Dermis microvascular lymphatic vessel endothelial cell (primary cell): ENCODE data around the gene SNPH. TPM values are rescaled to one million over a fixed set of nuclear protein-coding genes. Genes with fewer than 3 reads are reported as not detected.

ENCODE experiments used
- DNase-seq, 2 donors: peaks; one replicate each; pipeline versions ENCODE4 v3.0.0 to v3.0.0-alpha.2; 2010; ENCODE audit warnings: low read depth in 2 of 2
- total RNA-seq: library from RNA; depleted of rRNA; stranded (reverse); fragments of >200 nt; gene quantifications from 2 replicates; pipeline ENCODE4 v1.2.1, GENCODE V29; 2014

The SNPH gene
- total RNA-seq, 1 donor from 2014 or later = 1.8 TPM

DNA sequence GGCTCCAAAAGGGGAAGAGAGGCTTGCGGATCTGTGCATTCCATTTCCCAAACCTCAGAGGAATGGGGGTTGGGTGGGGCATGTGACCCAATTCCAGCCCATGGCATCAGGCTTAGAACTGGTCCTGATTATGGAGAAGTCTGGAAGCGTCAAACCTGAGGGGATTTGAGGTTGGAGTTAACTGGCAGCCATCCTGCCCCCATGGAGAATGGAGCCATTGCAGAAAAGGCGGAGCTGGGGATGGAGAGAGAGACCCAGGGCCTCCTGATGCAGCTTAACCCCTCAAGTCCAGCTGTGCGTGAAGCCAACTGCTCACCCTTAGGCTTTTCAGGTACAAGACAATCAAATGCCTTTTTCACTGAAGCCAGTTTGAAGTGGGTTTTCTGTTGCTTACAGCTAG is 72.7 kb downstream of the SNPH start:
- DNase-seq = no peak

GRCh38 chr20:1341561-1342265 is 75.6 kb downstream of the SNPH start:
- DNase-seq = peak in 1 of 2 donors; percentile 49

- DNase-seq = peak in 1 of 2 donors; percentile 26
Observed at GRCh38 chr20:1343446-1344124, 77.5 kb downstream of the SNPH start.

DNA sequence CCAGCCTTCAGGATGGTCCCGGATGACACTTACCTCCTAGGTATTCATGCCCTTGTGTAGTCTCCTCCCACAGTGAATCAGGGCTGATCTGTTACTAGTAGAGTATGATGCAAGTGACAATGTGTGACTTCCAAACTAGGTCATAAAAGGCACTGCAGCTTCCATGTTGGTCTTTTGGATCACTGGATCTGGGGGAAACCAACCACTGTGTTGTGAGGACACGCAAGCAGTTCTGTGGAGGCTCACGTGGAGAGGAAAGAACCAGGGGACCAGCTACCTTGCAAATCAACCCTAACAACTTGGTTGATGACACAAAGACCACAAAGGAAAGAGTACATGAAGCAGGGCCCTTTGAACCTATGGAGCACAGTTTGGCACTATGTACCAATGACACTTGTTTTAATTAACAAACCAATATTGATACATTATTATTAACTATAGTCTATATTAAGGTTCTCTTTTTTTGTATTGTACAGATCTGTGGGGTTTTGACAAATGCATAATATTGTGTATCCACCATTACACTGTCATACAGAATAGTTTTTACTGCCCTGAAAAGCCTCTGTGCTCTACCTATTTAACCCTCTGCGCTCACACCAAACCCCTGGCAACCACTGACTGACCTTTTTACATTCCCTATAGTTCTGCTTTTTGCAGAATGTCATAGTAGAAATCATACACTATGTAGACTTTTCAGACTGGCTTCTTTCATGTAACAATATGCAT is 79.1 kb downstream of the SNPH start:
- DNase-seq = no peak

GRCh38 chr20:1345756-1346093 is 79.6 kb downstream of the SNPH start:
- no peak for DNase-seq

DNA sequence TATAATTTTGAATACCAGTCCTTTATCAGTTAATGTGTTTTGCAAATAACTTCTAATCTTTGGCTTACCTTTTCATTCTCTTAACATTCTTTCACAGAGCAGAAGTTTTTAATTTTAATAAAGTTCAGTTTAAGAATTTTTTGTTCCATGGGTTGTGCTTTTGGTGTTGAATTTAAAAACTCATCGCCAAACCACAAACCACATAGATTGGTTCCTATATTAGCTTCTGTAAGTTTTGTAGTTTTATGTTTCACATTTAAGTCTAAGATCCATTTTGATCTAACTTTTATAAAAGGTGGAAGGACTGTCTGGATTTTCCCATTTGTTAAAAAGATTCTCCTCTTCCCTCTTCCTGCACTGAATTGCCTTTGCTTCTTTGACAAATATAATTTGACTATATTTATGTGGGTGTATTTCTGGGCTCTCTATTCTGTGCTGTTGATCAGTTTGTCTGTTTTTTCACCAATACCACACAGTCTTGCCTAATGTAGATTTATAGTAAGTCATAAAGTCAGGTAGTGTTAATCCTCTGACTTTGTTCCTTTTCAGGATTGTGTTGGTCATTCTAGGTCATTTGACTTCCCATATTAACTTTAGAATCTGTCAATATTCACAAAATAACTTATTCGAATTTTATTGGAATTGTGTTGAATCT is 80.3 kb downstream of the SNPH start:
- DNase-seq = no peak

DNA sequence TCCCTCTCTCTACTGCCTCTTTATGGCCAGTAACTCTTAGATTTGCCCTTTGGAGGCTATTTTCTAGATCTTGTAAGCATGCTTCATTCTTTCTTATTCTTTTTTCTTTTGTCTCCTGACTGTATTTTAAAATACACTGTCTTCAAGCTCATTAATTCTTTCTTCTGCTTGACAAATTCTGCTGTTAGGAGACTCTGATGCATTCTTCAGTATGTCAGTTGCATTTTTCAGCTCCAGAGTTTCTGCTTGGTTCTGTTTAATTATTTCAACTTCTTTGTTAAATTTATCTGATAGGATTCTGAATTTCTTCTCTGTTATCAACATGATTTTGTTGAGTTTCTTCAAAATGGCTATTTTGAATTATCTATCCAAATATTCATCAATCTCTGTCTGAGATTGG is 87.9 kb downstream of the SNPH start:
- no peak for DNase-seq

- no peak for DNase-seq
Observed at GRCh38 chr20:1357921-1358671, 92.0 kb downstream of the SNPH start.

Other genes with a start within 250 kb of the SNPH start
- gene PSMF1, start 147.7 kb upstream of the SNPH start, total RNA-seq = 28.4 and 34.5 TPM in 2 replicates
- 0.26 and 0.76 TPM in 2 replicates for gene TMEM74B, start 81.3 kb upstream of the SNPH start, total RNA-seq
- gene C20orf202, start 62.8 kb upstream of the SNPH start, total RNA-seq = under 0.01 TPM in 2 replicates
- gene RAD21L1, start 40.2 kb upstream of the SNPH start, total RNA-seq = not detected in 2 replicates
- 4.0 and 4.3 TPM in 2 replicates for gene SDCBP2, start 62.8 kb downstream of the SNPH start, total RNA-seq
- gene FKBP1A, start 126.8 kb downstream of the SNPH start, total RNA-seq = 276 and 393 TPM in 2 replicates
- 19.1 and 25.3 TPM in 2 replicates for gene NSFL1C, start 200.6 kb downstream of the SNPH start, total RNA-seq
- gene SIRPB2, start 225.1 kb downstream of the SNPH start, total RNA-seq = 0.13 and 0.38 TPM in 2 replicates